Measurements from ENCODE around the gene NXF1. TPM values are rescaled to one million over a fixed set of nuclear protein-coding genes. Genes with fewer than 3 reads are reported as not detected.

Gene NXF1
- total and polyA plus RNA-seq, 10 donors, result 83.1 to 271 (median 118) TPM

- TF ChIP-seq CTCF (IDR thresholded peaks at IDR 0.05 in 8 of 11, conservative IDR thresholded peaks at IDR 0.05 in 3 of 11) (no peak), POLR2A (IDR thresholded peaks at IDR 0.05) (no peak), POLR2AphosphoS5 (IDR thresholded peaks at IDR 0.05) (no peak)
- Histone ChIP-seq H3K9me3 (no peaks in the 10 kb centered on the region), H3K36me3 (peaks cover 0 to 39% (median 33%) of the 10 kb centered on the region in 6 donors), H3K4me3 (peak overlapping the region in 1 of 8 donors; percentile 83), H3K27ac (peak overlapping the region in 1 of 8 donors; percentile 87), H3K27me3 (replicated peaks in 1 of 7) (no peaks in the 10 kb centered on the region), H3K4me1 (peaks cover 22 to 65% (median 52%) of the 10 kb centered on the region in 6 donors)
- DNase-seq, result no peak
- intact Hi-C loops (cut with DNase I; ENCODE audit: low total_unique reads), result no loop called here
These were observed 47.4 kb upstream of the NXF1 start for GRCh38 chr11:62852523-62853188.

- Histone ChIP-seq H3K27ac (peak overlapping the region in 4 of 8 donors; percentile 13 to 42 (median 23)), H3K4me1 (peaks cover 18 to 58% (median 46%) of the 10 kb centered on the region in 6 donors), H3K9me3 (no peaks in the 10 kb centered on the region), H3K27me3 (replicated peaks in 1 of 7) (no peaks in the 10 kb centered on the region), H3K36me3 (peaks cover 0 to 39% (median 33%) of the 10 kb centered on the region in 6 donors), H3K4me3 (no peak overlapping the region)
- intact Hi-C loops (cut with DNase I; ENCODE audit: low total_unique reads), result no loop called here
- 35 to 61% (median 50%) methylated on average over 3 of the region's 3 CpGs for WGBS, 5 donors
- DNase-seq, result no peak
- TF ChIP-seq POLR2AphosphoS5 (IDR thresholded peaks at IDR 0.05), result no peak
- no peak for TF ChIP-seq POLR2A (IDR thresholded peaks at IDR 0.05)
- TF ChIP-seq CTCF (IDR thresholded peaks at IDR 0.05 in 8 of 11, conservative IDR thresholded peaks at IDR 0.05 in 3 of 11), result no peak
These were observed 46.7 kb upstream of the NXF1 start for GRCh38 chr11:62851807-62852522.

- WGBS, 5 donors, result 62 to 74% (median 71%) methylated on average over 15 of the region's 15 CpGs
- H3K4me1 ChIP-seq, result peaks cover 17 to 50% (median 38%) of the 10 kb centered on the region in 6 donors
- intact Hi-C loops (cut with DNase I; ENCODE audit: low total_unique reads), result no loop called here
- H3K36me3 ChIP-seq, result peaks cover 0 to 39% (median 33%) of the 10 kb centered on the region in 6 donors
- H3K9me3 ChIP-seq, result no peaks in the 10 kb centered on the region
- no peaks in the 10 kb centered on the region for H3K27me3 ChIP-seq (replicated peaks in 1 of 7)
- TF ChIP-seq POLR2AphosphoS5 (IDR thresholded peaks at IDR 0.05) (peak in 1 of 3 donors; percentile 10), CTCF (IDR thresholded peaks at IDR 0.05 in 8 of 11, conservative IDR thresholded peaks at IDR 0.05 in 3 of 11) (no peak), POLR2A (IDR thresholded peaks at IDR 0.05) (no peak)
- peak; percentile 44 for DNase-seq
- H3K4me3 ChIP-seq, result no peak overlapping the region
- H3K27ac ChIP-seq, result peak overlapping the region in 4 of 8 donors; percentile 13 to 42 (median 23)
These were observed 45.9 kb upstream of the NXF1 start for GRCh38 chr11:62850911-62851806.

Measured in spleen (tissue), 11 donors.